ENCODE data around the gene GLDC. TPM values are rescaled to one million over a fixed set of nuclear protein-coding genes. Genes with fewer than 3 reads are reported as not detected.

Gene GLDC
- total and polyA plus RNA-seq, 9 donors = 0.07 to 4.3 (median 0.72) TPM; not detected in 2

- DNase-seq = no peak
- Histone ChIP-seq H3K4me3 (no peak overlapping the region), H3K27ac (no peak overlapping the region), H3K27me3 (no peaks in the 10 kb centered on the region), H3K36me3 (no peaks in the 10 kb centered on the region), H3K9me3 (no peaks in the 10 kb centered on the region), H3K4me1 (ENCODE audit: insufficient read depth) (no peaks in the 10 kb centered on the region)
- intact Hi-C loops (cut with DNase I) = loop anchor here in 2 of 4 donors (10.0 kb wide), 2 partner anchors 77 to 257 kb away; partner anchors contain the start of gene UHRF2 (in 1 of the 2)
- TF ChIP-seq EP300 (IDR thresholded peaks at IDR 0.05) = no peak
- TF ChIP-seq POLR2A (IDR thresholded peaks at IDR 0.05) = no peak
- no peak for TF ChIP-seq CTCF (IDR thresholded peaks at IDR 0.05)
- WGBS, 3 donors = 73 to 85% (median 76%) methylated on average over 4 of the region's 4 CpGs
Observed at GRCh38 chr9:6671416-6671815, 25.9 kb upstream of the GLDC start.

- no peaks in the 10 kb centered on the region for H3K4me1 ChIP-seq (ENCODE audit: insufficient read depth)
- TF ChIP-seq CTCF (IDR thresholded peaks at IDR 0.05) (no peak), POLR2A (IDR thresholded peaks at IDR 0.05) (no peak), EP300 (IDR thresholded peaks at IDR 0.05) (no peak)
- intact Hi-C loops (cut with DNase I) = loop anchor here in 2 of 4 donors (10.0 kb wide), 3 partner anchors 75 to 275 kb away; partner anchors contain the start of gene UHRF2 (in 1 of the 2)
- no peak overlapping the region for H3K4me3 ChIP-seq
- WGBS, 3 donors = 86 to 92% (median 91%) methylated on average over 14 of the region's 14 CpGs
- no peak overlapping the region for H3K27ac ChIP-seq
- DNase-seq = no peak
- no peaks in the 10 kb centered on the region for H3K36me3 ChIP-seq
- H3K9me3 ChIP-seq = no peaks in the 10 kb centered on the region
- H3K27me3 ChIP-seq = no peaks in the 10 kb centered on the region
Observed at GRCh38 chr9:6669881-6670280, 24.4 kb upstream of the GLDC start.

GRCh38 chr9:6667633-6668280 lies 22.2 kb upstream of the GLDC start:
- intact Hi-C loops (cut with DNase I) = loop anchor here in 1 of 4 donors (10.0 kb wide), 1 partner anchor 273 kb away; no protein-coding TSS in a partner anchor
- no peaks in the 10 kb centered on the region for H3K36me3 ChIP-seq
- H3K27ac ChIP-seq = no peak overlapping the region

GRCh38 chr9:6667080-6667479 lies 21.6 kb upstream of the GLDC start:
- 88 to 94% (median 93%) methylated on average over 6 of the region's 6 CpGs for WGBS, 3 donors

More at GRCh38 chr9:6667633-6668280, 22.2 kb upstream of the GLDC start:
- H3K9me3 ChIP-seq = no peaks in the 10 kb centered on the region
- H3K4me3 ChIP-seq = no peak overlapping the region
- DNase-seq = no peak
- 39 to 47% (median 45%) methylated on average over 5 of the region's 5 CpGs for WGBS, 3 donors
- TF ChIP-seq CTCF (IDR thresholded peaks at IDR 0.05) (no peak), EP300 (IDR thresholded peaks at IDR 0.05) (no peak), POLR2A (IDR thresholded peaks at IDR 0.05) (no peak)
- no peaks in the 10 kb centered on the region for H3K27me3 ChIP-seq
- no peaks in the 10 kb centered on the region for H3K4me1 ChIP-seq (ENCODE audit: insufficient read depth)

More at GRCh38 chr9:6667080-6667479, 21.6 kb upstream of the GLDC start:
- Histone ChIP-seq H3K27me3 (no peaks in the 10 kb centered on the region), H3K9me3 (no peaks in the 10 kb centered on the region), H3K27ac (no peak overlapping the region), H3K36me3 (no peaks in the 10 kb centered on the region), H3K4me1 (ENCODE audit: insufficient read depth) (no peaks in the 10 kb centered on the region), H3K4me3 (no peak overlapping the region)
- TF ChIP-seq EP300 (IDR thresholded peaks at IDR 0.05) = no peak
- TF ChIP-seq CTCF (IDR thresholded peaks at IDR 0.05) = no peak
- no peak for TF ChIP-seq POLR2A (IDR thresholded peaks at IDR 0.05)
- no peak for DNase-seq
- intact Hi-C loops (cut with DNase I) = loop anchor here in 1 of 4 donors (10.0 kb wide), 1 partner anchor 272 kb away; no protein-coding TSS in a partner anchor

Measured in ovary (tissue), 9 donors.